ENCODE data around the gene MYH9. TPM values are rescaled to one million over a fixed set of nuclear protein-coding genes. Genes with fewer than 3 reads are reported as not detected.

Gene MYH9
- total RNA-seq, 1 experiment from 2014 or later, result 117 TPM

DNA sequence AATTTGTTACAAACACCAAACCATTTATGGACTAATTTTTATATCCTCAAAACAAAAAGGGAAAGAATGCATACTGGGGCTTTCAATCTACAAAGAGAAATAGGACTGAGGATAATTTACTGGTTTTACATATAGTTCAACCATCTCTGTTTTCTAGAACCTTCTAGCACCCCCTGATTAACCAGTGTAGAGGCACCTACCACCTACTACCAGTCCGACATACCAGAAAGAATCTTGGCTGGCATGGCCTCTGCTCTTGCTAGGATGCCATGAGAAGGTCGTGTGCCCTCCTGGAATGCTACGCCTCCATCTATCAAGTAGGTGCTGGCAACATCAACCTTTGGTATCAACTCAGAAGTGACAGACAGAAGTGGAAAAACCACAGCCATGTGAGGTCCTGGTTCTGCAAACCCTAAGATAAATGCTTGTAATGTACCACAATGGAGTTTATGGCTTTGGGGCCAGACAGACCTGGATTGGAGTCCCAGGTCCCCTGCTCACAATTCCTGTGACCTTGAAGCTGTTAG lies 28.2 kb downstream of the MYH9 start:
- no peaks in the 10 kb centered on the region for H3K36me3 ChIP-seq (replicated peaks; ENCODE audit: control insufficient read depth, insufficient read depth, low read length)

DNA sequence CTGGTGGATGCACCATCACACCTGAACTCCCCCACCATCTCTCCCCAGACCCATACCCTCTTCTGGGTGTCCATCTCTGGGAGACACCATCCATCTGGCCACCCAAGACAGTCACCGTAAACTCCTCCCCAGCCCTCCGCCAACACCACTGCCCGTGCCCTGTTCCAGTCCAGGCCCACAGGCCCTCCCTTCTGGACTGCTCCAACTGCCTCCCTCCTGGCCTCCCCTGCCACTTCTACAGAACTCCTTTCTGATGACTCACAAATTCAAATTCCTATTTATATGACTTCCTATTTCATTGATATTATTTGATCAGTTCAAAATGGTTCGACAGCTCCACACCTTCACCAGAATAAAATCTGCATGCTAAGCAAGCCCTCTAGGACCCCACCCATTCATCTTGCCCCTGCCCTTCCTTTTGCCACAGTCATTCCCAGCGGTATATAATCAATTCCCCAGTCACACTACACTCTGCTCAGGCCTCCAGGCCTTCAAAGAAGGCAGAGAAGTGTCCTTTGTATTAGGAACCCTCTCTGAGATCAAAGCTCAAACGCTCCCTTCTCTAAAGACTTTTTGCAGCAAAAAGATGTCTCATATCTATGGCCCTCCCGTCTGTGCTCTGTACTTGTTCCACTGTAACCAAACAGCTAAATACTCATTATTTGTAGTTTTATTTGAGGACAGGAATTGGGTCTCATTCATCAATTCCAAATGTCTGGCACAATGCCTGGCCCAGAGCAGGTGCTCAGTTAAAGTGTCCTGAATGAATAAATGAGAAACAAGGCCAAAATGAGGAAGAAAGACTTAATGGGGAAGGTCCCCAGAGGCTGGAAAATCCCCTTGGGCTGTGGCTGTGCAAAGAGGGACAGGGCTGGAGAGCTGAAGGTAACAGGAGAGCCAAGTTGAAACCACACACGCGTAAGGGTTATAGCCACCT lies 29.0 kb downstream of the MYH9 start:
- Histone ChIP-seq H3K4me3 (ENCODE audit: insufficient read depth, low read depth, low read length) (no peak overlapping the region), H3K36me3 (replicated peaks; ENCODE audit: control insufficient read depth, insufficient read depth, low read length) (no peaks in the 10 kb centered on the region), H3K27me3 (ENCODE audit: control insufficient read depth, insufficient read depth, low read length) (no peaks in the 10 kb centered on the region)
- no peak for DNase-seq

More for the DNA sequence above, 28.2 kb downstream of the MYH9 start:
- no peaks in the 10 kb centered on the region for H3K27me3 ChIP-seq (ENCODE audit: control insufficient read depth, insufficient read depth, low read length)
- H3K4me3 ChIP-seq (ENCODE audit: insufficient read depth, low read depth, low read length), result no peak overlapping the region
- no peak for DNase-seq

DNA sequence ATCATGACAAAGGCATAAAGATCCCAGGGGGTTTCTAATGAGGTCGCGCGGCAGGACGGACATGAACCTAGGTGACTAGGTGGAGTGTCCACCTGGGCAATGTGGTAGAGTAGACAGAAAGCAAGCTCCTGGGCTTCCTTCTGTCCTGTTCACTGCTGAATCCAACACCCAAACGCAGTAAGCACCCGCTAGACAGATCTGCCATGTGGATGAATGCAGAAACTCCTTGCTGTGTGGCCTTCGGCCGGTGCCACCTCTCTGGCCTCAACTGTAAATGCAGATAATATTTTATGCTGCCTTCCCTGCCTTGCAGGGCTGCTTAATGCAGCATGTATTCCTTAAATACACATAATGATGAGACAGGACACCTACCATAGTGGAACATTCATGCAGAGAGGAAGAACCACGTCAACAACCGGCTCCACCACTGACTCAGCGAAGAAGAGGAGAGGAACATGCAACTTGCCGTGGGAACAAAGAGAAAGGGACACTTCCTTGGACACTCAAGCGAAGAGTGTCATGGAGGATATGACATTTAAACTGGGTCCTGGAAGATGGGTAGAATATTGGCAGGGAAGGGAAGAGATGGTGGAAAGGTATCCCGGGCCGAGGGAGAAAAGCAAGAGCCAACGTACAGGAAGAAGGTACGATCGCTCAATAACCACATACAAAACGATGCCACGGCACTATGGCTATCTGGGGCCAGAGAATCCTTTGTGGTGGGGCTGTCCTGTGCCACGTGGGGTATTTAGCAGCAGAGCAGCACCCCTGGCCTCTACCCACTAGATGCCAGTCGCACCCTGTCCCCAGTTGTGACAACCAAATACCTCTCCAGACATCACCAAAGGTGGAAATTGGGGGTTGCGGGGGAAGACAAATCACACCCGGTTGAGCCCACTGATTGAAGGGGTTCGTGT lies 30.8 kb downstream of the MYH9 start:
- Histone ChIP-seq H3K4me3 (ENCODE audit: insufficient read depth, low read depth, low read length) (no peak overlapping the region), H3K36me3 (replicated peaks; ENCODE audit: control insufficient read depth, insufficient read depth, low read length) (no peaks in the 10 kb centered on the region), H3K27me3 (ENCODE audit: control insufficient read depth, insufficient read depth, low read length) (no peaks in the 10 kb centered on the region)
- DNase-seq, result no peak

DNA sequence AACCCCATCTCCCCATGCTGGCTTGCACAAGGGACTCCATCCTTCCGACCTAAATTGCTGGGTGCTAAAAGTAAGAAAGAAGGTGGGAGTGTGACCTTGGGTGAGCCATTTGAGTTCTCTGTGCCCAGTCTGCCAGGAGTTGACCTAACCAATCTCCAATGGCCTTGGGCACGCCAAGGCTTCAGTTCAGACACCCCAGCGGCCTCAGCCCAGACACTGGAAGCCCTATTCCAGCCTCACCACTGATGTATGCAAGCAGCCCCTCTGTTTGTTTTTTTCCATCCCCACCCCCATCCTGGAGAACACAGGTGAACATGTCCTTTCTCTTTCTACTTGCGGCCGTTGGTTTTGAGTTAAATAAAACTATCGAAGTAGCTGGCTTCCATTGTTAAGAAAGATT lies 31.9 kb downstream of the MYH9 start:
- Histone ChIP-seq H3K36me3 (replicated peaks; ENCODE audit: control insufficient read depth, insufficient read depth, low read length) (no peaks in the 10 kb centered on the region; the same call in 1 of the 2 replicates), H3K27me3 (ENCODE audit: control insufficient read depth, insufficient read depth, low read length) (no peaks in the 10 kb centered on the region), H3K4me3 (ENCODE audit: insufficient read depth, low read depth, low read length) (no peak overlapping the region)
- DNase-seq, result no peak

DNA sequence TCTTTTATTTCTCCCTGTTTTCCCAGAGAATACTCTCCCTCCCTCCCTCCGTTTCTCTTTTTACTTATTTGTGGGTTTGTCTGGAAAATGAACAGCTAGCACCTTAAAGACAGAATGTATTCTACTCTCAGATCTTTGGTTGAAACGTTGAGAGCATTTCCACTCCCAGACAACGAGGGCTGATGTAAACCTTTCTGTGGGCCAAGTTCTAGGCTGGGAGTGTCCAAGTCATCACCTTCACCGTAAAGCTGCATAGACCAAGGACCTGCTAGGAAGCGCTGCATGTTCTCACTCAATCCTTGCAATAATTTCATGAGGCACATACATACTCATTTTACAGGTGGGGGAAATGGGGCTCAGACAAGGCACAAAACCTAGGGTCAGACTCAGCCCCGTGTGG lies 32.4 kb downstream of the MYH9 start:
- Histone ChIP-seq H3K36me3 (replicated peaks; ENCODE audit: control insufficient read depth, insufficient read depth, low read length) (no peaks in the 10 kb centered on the region; the same call in 1 of the 2 replicates), H3K4me3 (ENCODE audit: insufficient read depth, low read depth, low read length) (no peak overlapping the region), H3K27me3 (ENCODE audit: control insufficient read depth, insufficient read depth, low read length) (no peaks in the 10 kb centered on the region)
- no peak for DNase-seq

DNA sequence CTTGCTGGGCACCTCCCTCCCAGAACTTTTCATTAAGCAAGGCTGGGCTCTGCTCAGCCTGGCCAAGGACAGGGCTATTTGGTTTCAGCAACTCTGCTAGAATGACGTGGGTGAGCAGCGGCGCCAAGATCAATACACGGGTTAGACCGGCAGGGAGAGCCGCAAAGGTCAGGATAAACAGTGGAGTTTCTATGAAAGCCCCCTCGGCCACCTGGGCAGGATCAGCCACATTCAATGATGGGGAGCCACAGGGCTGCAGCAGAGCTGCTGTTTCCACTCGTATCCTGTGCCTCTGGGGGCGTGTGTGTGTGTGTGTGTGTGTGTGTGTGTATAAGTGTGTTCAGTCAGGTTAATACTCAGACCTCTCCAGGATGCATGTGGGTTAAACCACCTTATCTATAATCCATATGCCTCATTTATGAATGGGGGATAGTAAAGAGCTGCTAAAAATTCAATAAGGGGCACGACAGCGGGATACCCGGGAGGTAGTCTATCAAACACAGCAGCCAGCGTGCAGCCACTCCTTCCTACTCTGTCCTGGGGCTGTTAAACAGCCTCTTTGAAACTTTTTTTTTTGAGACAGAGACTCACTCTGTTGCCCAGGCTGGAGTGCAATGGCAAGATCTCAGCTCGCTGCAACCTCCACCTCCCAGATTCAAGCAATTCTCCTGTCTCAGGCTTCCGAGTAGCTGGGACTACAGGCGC lies 34.8 kb downstream of the MYH9 start:
- no peaks in the 10 kb centered on the region; the same call in 1 of the 2 replicates for H3K36me3 ChIP-seq (replicated peaks; ENCODE audit: control insufficient read depth, insufficient read depth, low read length)
- no peak for DNase-seq
- no peaks in the 10 kb centered on the region for H3K27me3 ChIP-seq (ENCODE audit: control insufficient read depth, insufficient read depth, low read length)
- H3K4me3 ChIP-seq (ENCODE audit: insufficient read depth, low read depth, low read length), result no peak overlapping the region

DNA sequence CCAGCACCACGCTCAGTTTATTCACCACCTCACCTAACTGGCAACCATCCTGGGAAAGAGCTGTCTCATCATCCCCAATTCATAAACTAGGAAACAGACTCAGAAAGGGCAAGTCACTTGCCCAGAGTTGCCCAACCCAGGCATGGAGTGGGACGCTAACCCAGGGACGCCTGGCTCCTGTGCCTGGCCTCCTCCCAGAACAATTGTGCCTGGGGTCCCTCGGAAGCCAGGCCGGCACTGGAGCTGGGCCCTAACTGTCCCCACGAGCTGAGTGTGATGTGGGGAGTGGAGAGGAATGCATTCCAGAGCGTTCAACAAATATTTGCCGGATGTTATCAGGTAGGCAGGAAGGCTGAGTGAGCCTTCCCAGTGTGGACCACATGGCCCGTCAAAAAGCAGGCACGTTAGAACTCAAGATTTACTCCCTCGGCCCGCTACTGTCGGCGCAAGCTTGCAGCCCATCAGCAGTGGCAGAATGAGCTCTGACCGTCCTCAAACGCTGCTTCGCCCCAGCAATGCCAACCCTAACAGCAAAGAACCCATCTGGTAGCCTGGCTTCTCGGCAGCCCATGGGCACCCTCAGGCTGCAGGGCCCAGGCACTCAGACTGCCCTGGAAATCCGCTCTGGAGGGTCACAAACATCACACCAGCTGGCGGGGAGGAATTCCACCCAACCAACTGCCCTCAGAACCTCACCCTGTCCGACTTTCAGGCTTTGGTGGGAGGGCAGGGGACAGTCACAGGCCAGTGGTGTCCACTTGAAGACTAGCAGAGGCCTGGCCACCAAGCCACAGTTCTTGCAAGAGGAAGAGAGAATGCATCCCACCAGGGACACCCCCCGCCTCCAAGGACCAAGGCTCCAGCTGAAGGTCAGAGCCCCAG lies 35.6 kb downstream of the MYH9 start:
- Histone ChIP-seq H3K27me3 (ENCODE audit: control insufficient read depth, insufficient read depth, low read length) (no peaks in the 10 kb centered on the region), H3K4me3 (ENCODE audit: insufficient read depth, low read depth, low read length) (no peak overlapping the region), H3K36me3 (replicated peaks; ENCODE audit: control insufficient read depth, insufficient read depth, low read length) (no peaks in the 10 kb centered on the region; the same call in 1 of the 2 replicates)
- DNase-seq, result no peak

DNA sequence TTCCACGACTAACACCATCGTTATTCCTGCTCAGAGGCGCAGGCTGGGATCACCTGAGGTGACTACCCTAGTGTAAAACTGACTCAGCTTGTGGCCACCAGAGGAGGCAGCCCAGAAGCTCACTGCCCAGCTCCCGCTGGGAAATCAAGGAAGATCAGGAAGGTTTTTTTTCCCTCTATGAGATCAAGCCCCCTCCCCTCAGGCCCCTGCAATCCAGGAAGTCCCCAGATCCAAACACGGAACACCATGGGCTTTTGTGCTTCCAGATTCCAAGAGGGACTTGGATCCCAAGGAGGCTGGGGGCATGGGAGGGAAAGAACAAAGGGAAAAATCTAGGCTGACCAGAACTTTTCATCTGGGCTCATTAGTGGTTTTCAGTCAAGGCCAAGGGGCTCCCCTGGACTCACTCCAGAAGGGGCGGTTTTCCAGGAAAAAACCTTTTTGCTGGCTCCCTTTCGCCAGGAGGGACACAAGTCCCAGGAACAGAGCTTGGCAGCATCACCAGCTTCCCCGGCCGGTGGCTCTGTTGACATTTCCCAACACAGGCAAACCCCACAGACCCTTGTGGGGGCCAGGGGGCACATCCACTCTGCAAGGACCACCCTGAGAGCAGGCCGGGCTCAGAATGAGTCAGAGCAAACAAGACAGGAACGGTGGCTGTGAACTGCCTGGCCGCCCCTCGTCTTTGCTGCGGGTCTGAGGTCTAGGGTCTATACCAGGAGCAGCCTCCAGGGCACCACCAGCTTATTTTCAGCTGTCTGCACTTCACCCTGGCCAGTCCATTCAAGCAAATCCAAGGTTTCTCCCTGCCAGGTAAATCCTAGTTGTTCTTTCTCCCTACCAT lies 36.8 kb downstream of the MYH9 start:
- peak; percentile 69 for DNase-seq
- Histone ChIP-seq H3K27me3 (ENCODE audit: control insufficient read depth, insufficient read depth, low read length) (no peaks in the 10 kb centered on the region), H3K36me3 (replicated peaks; ENCODE audit: control insufficient read depth, insufficient read depth, low read length) (no peaks in the 10 kb centered on the region; the same call in none of the 2 replicates), H3K4me3 (ENCODE audit: insufficient read depth, low read depth, low read length) (no peak overlapping the region)

DNA sequence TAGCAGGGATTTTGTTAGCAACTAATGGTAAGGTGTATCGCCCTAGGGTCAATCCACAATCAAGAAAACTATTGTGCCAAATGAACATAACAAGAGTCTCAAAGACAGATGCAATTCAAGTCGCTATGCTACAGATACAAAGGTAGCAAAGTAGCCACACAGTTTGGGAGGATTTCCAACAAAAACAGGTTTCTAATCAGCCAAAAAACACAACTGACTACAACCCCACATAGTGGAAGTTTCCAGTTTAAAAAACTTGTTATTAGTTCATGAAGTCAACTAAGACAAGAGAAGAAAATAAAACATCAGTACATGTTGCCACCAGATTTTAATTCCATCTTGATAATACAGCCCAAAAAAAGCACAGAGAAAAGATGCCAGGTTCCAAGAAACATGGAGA lies 38.0 kb downstream of the MYH9 start:
- Histone ChIP-seq H3K36me3 (replicated peaks; ENCODE audit: control insufficient read depth, insufficient read depth, low read length) (no peaks in the 10 kb centered on the region; the same call in none of the 2 replicates), H3K4me3 (ENCODE audit: insufficient read depth, low read depth, low read length) (no peak overlapping the region), H3K27me3 (ENCODE audit: control insufficient read depth, insufficient read depth, low read length) (no peaks in the 10 kb centered on the region)
- DNase-seq, result no peak

DNA sequence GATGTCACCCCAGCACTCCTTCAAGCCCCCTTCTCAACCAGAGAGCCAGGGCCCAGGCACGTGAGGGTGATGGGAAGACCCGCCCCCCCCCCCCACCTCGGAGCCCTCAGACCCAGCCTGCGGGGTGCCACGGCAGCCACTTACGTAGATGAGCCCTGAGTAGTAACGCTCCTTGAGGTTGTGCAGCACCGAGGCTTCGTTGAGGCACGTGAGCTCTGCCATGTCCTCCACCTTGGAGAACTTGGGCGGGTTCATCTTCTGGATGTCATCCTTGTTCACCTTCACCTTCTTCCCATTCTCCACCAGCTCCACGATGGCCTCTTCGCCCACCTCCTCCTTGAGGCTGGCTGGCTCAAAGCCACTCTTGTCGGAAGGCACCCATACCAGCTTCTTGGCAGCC lies 39.0 kb downstream of the MYH9 start:
- DNase-seq, result no peak

DNA sequence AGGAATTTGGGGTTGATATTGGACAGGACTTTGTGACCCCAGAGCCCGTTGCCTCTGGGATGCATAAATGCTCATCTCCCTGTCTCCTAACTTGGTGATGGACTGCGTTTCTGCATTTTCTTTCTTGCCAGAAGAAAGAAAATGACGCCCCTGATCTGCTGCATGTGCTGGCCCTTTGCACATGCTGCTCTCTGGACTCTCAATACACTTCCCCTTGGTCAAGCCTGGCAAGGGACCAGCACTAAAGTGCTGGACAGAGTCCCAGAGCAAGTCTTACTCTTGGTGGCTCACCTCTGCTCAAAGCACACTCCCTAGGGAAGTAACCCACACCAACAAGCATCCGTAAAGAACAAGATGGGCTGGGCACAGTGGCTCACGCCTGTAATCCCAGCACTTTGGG lies 40.7 kb downstream of the MYH9 start:
- DNase-seq, result no peak
- Histone ChIP-seq H3K27me3 (ENCODE audit: control insufficient read depth, insufficient read depth, low read length) (no peaks in the 10 kb centered on the region), H3K36me3 (replicated peaks; ENCODE audit: control insufficient read depth, insufficient read depth, low read length) (peaks cover 2% of the 10 kb centered on the region), H3K4me3 (ENCODE audit: insufficient read depth, low read depth, low read length) (no peak overlapping the region)

More for the DNA sequence above, 39.0 kb downstream of the MYH9 start:
- no peak overlapping the region for H3K4me3 ChIP-seq (ENCODE audit: insufficient read depth, low read depth, low read length)
- H3K27me3 ChIP-seq (ENCODE audit: control insufficient read depth, insufficient read depth, low read length), result no peaks in the 10 kb centered on the region
- no peaks in the 10 kb centered on the region; the same call in none of the 2 replicates for H3K36me3 ChIP-seq (replicated peaks; ENCODE audit: control insufficient read depth, insufficient read depth, low read length)

DNA sequence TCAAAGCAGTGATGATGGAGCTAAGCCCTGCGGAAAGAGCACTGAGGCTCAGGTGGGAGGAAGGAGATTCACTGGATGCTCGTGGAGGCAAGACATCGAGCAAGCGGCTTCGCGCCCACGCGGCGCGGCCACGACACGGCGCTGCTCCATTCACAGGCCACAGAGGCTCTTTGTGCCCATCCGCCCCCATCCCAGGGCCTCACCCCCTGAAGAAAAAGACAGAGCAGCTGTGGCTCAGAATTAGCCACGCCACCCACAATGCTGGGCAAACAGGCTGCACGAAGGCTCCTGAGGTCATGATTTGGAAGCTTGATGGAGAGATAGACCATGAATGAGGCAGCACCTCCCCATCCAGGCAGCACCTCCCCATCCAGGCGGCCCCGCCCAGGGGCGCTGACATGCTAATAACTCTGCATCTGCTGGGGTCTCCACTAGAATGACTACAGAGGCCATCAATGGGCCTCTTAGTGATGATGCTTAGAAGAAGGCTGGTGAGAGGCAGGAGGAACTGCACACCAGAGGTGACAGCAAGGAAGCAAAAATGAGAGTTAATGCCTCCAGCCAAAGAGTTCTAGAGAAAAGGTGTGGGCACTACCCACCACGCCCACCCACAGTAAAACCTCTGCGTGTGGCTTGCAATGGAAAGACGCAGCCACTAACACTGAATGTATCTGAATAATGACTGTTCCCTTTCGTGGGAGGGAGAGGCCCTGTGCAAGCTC lies 43.5 kb downstream of the MYH9 start:
- Histone ChIP-seq H3K36me3 (replicated peaks; ENCODE audit: control insufficient read depth, insufficient read depth, low read length) (peaks cover 19% of the 10 kb centered on the region), H3K4me3 (ENCODE audit: insufficient read depth, low read depth, low read length) (no peak overlapping the region), H3K27me3 (ENCODE audit: control insufficient read depth, insufficient read depth, low read length) (no peaks in the 10 kb centered on the region)
- DNase-seq, result peak; percentile 55
